CD4-positive, alpha-beta T cell treated with Interleukin-15 for 1 hour (primary cell): ENCODE measurements around the gene ZNF33A.
A peak's percentile ranks its signal among the peaks of the same experiment; 100 is the strongest.
"Not testable (repeated sequence)": the region's sequence is repeated elsewhere in the genome, so short reads cannot be mapped to it uniquely, and the experiment has no call there.

Source experiments
- DNase-seq: peaks from one replicate; pipeline ENCODE4 v3.0.0-alpha.2; 2020

Gene ZNF33A

DNA sequence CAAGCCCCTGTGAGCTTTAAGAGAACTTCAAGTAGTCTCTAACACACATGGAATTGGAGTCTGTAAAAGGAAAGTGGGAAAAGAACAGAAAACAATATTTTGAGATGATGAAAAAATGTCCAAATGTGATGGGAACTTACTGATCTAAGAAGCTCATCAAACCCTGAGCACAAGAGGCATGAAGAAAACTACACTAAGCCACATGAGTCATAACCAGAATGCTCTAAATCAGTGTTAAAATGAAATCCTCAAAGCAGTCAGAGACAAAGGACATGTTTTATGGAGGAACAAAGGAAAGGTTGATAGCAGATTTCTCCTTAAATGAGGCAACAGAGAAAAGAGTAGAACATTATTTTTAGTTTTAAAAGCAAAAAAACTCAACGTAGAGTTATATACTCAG, 37.2 kb downstream of the ZNF33A start:
- no peak for DNase-seq

DNA sequence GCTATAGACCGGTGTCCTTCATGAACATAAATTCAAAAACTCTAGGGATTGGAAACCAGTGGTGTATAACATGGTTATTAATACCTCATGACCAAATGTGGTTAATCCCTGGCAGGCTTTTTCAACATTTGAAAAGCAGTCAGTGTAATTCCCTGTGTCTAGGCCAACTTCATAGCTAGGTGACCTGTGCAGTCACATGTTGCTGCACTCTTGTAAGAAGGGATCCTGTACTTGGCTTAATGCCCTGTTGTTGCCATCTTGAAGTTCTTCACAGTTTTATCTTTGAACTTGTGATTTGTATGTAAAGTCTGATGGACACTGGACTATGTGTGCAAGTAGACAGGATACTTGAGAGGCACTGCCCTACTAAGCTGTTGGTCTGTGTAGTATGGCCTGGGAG, 39.7 kb downstream of the ZNF33A start:
- DNase-seq: no peak

DNA sequence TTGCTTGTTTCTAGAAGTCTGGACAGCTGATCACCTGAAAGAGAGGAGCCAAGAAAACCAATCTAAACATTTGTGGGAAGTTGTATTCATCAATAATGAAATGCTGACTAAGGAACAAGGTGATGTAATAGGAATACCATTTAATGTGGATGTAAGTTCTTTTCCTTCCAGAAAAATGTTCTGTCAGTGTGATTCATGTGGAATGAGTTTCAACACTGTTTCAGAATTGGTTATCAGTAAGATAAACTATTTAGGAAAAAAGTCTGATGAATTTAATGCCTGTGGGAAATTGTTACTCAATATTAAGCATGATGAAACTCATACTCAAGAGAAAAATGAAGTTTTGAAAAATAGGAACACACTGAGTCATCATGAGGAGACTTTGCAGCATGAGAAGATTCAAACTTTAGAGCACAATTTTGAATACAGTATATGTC, 43.9 kb downstream of the ZNF33A start:
- no peak for DNase-seq

DNA sequence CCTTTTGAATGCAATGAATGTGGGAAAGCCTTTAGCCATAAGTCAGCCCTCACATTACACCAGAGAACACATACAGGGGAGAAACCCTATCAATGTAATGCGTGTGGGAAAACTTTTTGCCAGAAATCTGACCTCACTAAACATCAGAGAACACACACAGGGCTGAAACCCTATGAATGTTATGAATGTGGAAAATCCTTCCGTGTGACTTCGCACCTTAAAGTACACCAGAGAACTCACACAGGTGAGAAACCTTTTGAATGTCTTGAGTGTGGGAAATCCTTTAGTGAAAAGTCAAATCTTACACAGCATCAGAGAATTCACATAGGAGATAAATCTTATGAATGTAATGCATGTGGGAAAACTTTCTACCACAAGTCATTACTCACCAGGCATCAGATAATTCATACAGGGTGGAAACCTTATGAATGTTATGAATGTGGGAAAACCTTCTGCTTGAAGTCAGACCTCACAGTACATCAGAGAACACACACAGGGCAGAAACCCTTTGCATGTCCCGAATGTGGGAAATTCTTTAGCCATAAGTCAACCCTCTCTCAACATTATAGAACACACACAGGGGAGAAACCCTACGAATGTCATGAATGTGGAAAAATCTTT, 44.9 kb downstream of the ZNF33A start:
- DNase-seq: not testable (repeated sequence)

DNA sequence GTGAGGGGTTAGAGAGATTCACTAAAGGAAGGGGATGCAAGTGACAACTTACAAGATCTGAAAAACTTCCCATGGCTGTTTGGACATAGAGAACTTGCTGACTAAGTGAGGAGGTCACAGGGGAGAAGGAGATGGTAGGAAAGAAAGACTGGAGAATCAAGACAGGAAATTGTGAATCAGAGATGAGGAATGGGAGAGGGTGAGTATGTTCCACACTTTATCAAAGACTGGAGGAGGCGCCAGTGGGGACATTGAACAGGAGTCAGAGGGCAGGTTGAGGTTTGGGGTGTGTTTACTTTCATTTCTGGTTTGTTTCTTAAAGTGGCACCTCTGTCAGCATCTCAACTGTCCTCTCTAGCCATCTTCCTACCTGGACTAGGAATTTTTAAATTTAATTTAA, 59.2 kb downstream of the ZNF33A start:
- DNase-seq: not testable (repeated sequence)

DNA sequence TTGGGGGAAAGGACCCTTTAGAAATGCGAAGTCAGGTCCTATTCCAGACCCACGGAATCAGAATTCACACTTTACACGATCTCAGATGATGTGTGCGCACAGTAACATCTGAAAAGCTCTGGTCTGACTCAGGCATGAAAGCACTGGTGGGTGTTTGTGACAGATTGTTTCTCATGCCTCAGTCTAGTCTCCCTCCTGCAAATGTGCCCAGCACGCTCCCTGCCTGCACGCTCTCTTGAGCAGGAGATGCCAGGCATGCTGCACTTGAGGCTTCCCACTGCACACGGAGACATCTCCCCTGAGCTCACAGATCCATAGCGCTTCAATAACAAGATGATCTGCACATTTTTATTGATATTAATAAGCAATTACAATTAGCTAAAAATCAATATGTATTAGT, 60.0 kb downstream of the ZNF33A start:
- no peak for DNase-seq

DNA sequence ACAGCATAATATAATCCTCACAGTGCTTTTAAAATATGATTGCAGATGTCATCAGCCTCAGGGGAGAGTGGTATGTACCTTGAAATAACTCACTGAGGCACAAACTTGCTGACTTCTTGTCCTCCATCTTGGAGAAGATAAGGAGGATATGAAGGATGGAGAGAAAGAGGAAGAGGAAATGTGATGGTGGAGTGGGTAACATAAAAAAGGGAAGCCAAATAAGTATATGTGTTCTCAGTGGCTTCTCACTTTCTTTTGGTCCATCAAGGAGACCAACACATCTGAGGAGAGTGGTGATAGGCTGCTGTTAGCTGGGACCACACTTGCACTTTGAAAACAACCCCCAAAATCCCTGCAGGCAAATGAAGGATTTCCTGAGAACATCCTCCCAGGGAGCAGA, 62.1 kb downstream of the ZNF33A start:
- no peak for DNase-seq

DNA sequence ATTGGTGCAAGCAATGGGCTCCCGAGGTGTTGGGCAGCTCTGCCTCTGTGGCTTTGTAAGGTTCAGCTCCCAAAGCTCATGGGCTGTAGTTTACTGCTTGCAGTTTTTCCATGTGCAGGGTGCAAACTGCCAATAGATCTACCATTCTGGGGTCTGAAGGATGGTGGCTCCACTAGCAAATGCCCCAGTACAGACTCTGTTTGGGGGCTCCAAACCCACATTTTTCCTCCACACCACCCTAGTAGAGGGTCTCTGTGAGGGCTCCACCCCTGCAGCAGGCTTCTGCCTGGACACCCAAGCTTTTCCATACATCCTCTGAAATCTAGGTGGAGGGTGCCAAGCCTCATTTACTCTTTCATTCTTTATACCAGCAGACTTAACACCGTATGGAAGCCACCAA, 66.2 kb downstream of the ZNF33A start:
- no peak for DNase-seq

DNA sequence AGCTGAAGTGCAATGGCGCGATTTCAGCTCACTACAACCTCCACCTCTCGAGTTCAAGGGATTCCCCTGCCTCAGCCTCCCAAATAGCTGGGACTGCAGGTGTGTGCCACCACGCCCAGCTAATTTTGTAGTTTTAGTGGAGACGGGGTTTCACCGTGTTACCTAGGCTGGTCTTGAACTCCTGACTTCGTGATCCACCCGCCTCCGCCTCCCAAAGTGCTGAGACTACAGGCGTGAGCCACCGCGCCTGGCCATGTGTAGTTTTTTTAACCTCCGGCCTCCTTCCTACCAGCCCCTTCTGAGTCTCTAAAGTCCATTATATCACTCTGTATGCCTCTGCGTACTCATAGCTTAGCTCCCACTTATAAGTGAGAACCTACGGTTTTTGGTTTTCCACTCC, 82.8 kb downstream of the ZNF33A start:
- DNase-seq: not testable (repeated sequence)

DNA sequence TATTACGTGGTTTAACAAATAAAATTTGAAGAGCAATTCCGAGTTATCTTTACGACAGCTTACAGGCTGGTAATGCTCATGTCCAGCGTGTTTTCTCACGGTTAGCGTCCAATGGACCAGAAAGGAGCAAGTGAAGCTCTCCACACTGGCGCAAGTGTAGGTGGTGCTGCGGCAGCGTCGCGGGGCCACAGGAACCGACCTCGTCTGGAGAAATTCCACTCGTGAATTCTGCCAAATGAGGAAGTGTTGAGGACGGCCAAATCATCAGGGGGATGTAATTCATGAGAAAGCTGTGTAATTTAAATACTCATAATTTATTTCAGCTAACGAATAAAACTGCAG, 83.3 kb downstream of the ZNF33A start:
- DNase-seq: no peak

DNA sequence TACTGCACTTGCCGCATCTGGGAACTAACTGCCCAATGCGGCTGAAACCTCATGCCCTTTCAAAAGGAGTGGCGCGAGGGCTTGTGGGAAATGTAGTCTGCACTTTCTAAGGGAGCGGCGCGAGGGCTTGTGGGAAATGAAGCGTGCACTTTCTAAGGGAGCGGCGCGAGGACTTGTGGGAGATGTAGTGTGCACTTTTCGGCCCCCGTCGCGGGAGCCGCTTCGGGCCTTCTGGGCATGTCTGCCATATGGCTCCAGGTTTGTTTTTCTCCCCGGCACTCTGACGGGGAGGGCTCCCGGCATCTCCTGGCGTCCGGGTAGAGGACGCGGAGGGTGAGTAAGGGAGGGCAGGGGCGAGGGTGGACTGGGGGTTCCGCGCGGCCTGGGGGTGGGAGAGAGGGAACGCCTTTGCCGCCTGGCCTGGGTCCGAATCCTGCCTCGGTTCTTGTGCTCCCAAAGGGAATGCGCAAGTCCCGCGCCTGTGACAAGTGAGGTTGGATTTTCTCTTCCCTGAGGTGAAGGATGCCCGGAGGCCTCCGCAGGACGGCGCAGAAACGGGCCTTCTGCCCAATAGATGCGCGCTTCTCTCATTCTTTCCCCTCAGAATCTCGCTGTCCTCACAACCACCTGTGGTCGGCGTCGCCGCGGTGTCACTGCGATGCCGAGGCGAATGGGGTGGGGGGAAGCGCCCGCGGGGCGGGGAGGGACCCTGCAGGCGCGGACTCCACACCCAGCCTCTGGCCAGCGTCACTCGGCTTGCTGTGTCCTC, 83.9 kb downstream of the ZNF33A start, which contains the start of gene ZNF37A:
TSS of gene ZNF37A (plus strand) at position 180 of the 769 bp plus-strand sequence. CDS start 2,281 bp downstream, outside the sequence.
- peak; percentile 89 for DNase-seq

DNA sequence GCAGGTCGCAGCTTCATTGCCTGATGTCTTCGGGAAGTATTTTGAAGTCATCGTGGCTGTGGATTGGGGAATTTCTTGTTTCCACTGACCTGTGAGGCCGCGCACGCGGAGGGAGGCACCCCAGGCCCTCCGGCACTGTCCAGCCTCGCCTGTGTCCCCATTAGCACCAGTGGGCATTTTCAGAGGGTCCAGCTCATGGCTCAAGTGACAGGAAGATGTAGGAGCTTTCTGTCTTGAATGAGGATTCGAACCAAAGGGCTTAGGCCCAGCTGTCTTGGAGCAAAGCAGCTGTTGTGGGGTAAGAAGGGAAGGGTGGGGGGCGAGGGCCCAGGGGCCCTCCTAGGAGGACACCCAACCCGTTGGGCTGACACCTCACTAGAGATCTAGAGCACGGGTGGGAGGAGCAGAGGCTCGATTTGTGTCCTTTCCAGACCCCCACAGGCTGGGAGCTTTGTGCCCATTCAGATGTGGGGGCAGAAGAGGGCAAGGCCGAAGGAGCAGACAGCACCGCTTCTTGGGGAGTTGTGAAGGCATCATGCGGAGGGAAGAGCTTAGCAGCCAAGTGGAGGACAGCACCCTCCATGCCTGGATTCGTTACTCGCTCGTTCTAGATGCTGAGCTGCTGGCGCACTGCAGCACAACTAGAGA, 84.6 kb downstream of the ZNF33A start:
- no peak for DNase-seq

DNA sequence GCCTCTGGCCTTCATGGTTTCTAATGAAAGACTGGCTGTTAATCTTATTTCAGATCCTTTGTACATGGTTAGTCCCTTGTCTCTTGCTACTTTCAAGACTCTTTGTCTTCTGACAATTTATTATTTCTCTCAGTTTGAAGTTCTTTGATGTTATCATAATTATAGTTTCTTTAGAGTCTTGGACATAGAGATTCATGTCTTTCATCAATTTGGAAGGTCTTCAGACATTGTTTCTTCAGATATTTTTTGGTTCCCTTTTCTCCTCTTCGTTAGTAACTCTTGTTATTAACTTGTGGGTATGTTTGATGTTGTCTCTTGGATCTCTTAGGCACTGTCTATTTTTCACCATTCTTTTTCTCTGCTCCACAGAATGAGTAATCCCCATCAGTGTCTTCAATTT, 92.4 kb downstream of the ZNF33A start:
- DNase-seq: no peak

DNA sequence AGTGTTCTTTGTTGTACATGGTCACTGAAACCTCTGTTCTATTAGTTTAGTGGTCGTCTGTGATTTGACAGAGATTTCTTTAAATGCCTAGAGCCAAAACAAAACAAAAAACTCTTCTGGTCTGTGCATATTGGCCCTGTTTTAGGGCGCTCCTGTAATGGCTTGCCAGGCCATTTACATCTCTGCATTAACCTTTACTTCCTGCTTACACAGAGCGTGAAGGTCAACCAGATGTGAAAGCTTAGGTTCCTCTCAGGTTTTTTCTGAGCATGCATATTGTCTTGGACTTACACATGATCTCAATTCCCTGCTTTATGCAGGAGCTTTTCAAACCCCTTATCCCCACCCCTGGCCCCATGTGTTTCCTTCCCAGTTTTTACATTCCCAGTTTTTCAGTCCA, 93.3 kb downstream of the ZNF33A start:
- no peak for DNase-seq

DNA sequence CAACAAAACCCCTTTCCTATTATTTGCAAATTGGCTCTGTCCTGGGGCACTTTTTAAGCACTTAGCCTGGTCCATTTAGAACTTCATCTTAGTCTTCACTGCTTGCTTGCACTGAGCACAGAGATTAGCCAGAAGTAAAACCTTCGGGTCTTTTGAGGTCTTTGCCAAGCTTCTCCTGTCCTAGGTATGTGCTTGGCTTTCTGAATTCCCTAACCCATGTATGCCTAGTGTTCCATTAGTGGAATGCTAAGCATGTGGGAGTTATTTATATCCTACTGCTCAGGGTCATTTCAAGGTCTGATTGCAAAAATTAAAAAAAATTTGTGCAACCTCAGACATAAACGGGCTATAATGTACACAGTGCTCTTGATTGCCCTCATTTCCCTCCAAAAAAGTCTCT, 101.7 kb downstream of the ZNF33A start:
- DNase-seq: no peak
